Activated CD8-positive, alpha-beta memory T cell treated with anti-CD3 and anti-CD28 coated beads, Interleukin-2, amount 50 U/mL, for 1 hour (primary cell): Measurements from ENCODE around the gene AVEN.
"Not testable (repeated sequence)": the region's sequence is repeated elsewhere in the genome, so short reads cannot be mapped to it uniquely, and the experiment has no call there.

Experiments used
- DNase-seq: peaks from one replicate; pipeline ENCODE4 v3.0.0-alpha.2; 2020; ENCODE audit errors: extremely low read depth

Gene AVEN

GRCh38 chr15:33848011-33848410 is 191.0 kb downstream of the AVEN start:
- DNase-seq, result no peak

- no peak for DNase-seq
These were observed 192.1 kb downstream of the AVEN start for GRCh38 chr15:33846862-33847261.

GRCh38 chr15:33846142-33846541 is 192.9 kb downstream of the AVEN start:
- no peak for DNase-seq

GRCh38 chr15:33844597-33844996 is 194.4 kb downstream of the AVEN start:
- DNase-seq, result no peak

DNA sequence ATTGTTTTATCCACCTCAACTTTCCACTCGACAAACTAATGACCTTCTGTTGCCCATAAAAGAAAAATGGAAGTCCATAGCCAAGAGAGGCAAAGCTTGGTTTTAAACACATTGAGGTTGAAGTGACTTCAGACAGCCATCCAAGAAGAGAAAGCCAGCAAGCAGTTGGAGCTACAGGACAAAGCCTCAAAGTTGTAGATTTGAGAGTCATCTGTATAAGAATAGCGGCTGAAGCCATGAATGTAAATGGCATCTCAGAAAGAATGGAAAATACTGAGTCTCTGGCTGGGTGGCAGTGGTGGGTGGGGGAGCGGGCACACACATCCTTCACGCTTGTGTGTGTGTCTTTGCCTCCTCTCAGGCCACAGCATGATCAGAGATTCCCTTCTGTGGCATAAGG is 194.8 kb downstream of the AVEN start:
- no peak for DNase-seq

GRCh38 chr15:33840615-33841014 is 198.4 kb downstream of the AVEN start:
- no peak for DNase-seq

DNA sequence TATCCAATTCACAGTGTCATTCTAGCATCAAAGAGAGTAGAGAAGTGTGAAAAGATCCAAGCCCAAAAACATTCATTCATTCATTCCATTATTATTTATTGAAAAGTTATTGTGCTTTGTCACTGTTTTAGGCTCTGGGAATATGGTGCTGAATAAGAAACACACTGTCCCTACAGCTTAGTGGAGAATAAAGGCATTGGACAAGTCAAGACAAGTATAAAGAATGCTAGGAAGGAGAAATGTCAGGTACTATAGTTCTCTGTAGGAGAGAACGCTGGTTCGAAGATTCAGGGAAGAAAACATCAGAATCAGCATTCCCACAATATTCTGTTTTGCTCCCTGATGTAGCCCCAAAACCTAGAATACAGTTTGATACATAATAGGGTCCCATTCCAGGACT is 199.5 kb downstream of the AVEN start:
- DNase-seq, result no peak

GRCh38 chr15:33837294-33837693 is 201.7 kb downstream of the AVEN start:
- no peak for DNase-seq

GRCh38 chr15:33834892-33835743 is 203.9 kb downstream of the AVEN start:
- DNase-seq, result no peak

DNA sequence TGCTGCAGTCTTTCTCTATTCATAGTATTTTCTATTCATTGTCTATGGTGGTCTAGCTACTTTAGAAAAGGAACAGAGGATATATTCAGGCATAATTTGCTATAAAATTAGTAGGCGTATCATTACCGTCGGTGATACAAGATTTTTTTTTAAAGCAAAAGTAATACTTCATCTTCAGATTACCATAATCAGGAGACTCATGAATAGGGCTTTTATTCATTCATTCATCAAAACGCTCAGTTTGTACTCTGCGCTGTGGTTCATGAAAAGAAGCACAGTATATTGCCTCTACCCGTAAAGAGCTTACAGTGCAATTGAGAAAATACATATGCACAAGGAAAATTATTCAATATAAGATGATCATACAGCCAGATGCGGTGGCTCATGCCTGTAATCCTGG is 207.4 kb downstream of the AVEN start:
- DNase-seq, result no peak

DNA sequence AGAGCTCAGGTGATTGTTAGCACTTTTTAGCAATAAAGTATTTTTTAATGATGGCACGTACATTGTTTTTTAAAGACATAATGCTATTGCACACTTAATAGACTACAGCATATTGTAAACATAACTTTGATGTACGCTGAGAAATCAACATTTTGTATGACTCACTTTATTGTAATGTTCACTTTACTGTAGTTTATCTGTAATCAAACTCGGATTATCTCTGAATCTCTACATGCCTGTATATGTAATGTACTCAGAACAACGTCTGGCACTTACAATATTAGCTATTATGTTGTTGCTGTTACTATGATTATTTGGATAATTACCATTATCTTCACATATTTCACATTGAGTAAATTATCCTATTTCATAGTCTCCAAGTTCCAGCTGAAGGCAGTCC is 208.7 kb downstream of the AVEN start:
- no peak for DNase-seq

DNA sequence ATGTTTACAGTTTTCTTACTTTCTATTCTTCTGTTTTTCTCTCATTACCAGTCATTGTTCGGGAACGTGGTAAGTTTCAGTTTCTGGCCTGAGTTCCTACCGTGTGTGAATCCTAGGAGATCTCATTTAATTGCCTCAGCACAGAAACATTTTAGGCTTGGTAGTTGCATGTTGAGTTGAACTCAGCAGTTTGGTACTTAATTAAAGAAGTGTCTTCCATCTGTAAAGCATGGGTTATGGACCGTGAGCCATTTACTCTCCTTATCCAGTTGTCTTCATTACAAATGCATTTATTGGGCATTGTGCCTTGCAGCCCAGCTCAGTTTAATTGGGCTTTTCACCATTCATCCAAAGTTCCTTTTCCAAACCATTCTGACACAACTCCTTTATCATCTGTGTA is 212.8 kb downstream of the AVEN start:
- DNase-seq, result no peak

GRCh38 chr15:33825453-33825852 is 213.6 kb downstream of the AVEN start:
- no peak for DNase-seq

DNA sequence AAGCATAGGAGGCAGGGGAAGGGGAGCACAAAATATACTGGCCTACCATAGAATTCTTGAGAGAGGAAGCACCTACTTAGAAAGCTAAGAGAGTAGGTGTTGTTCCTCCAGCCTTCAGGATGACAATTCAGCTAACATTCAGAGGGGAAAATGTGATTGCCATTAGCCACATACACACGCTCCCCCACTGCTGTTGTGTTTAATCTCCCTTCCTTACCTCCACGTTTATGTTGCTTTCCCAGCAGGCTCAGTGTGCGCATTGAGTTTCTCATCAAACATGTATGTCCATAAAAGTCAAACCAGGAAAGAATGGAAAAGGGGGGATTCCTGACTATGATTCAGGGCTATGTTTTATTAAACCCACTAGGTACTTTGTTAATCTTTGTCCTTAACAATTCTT is 215.9 kb downstream of the AVEN start:
- DNase-seq, result no peak

DNA sequence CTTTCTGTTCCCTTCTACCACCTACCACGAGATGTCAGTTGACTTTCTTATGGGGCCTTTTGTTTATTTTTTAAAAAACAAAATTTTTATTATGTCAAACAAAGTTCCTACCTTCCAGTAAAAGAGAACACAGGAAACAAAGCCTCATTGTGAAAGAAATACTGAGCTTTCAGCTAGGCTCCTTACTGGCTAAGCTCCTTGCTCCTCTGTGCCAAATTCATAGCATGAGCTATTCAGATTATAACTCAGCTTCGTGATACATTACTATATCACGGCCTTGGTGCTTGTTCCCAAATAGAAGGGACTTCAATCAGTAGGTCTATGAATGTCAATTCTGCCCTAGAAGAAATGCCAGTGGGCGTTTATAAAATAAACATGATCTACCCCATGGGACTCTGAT is 216.5 kb downstream of the AVEN start:
- no peak for DNase-seq

DNA sequence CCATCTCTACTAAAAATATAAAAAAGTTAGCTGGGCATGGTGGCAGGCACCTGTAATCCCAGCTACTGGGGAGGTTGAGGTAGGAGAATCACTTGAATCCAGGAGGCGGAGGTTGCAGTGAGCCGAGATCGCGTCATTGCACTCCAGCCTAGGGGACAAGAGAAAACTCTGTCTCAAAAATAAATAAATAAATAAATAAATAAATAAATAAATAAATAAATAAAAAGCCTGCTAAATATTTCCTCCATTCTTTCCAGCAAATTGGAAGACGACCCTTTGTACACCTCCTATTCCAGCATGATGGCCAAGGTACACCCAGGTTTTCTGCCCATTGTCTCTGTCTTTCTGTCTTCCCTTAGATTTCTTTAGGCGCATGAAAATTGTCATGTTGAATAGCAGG is 219.5 kb downstream of the AVEN start:
- not testable (repeated sequence) for DNase-seq
